Activated B cell treated with CpG ODN at 0.5 μM for 24 hours (primary cell): ENCODE results near the gene SPSB2. TPM values are rescaled to one million over a fixed set of nuclear protein-coding genes. Genes with fewer than 3 reads are reported as not detected.
"Not testable (repeated sequence)": the region's sequence is repeated elsewhere in the genome, so short reads cannot be mapped to it uniquely, and the experiment has no call there.

ENCODE experiments used
- ATAC-seq: fragments of 200-7000 bp; cut with Tn5 transposase; one replicate; pipeline ENCODE4 v1.10.0; 2021; ENCODE audit warnings: low read depth, mild to moderate bottlenecking, moderate library complexity
- CTCF ChIA-PET: fragments of 350-600 bp; sonication (Branson Sonifier 250); formaldehyde crosslinking; loops from one replicate; lab custom pipeline; 2021; ENCODE audit warnings: antibody characterized with exemption; lab: Charles Lee
- POLR2A ChIA-PET: fragments of 350-600 bp; sonication (Branson Sonifier 250); formaldehyde crosslinking; loops from one replicate; lab custom pipeline; 2021; ENCODE audit warnings: antibody characterized with exemption; lab: Charles Lee
- DNase-seq: peaks from one replicate; pipeline ENCODE4 v3.0.0; 2022
- H3K27ac Mint-ChIP-seq: one replicate; pipeline ENCODE4 v1.8.0; 2020; ENCODE audit warnings: mixed read lengths
- H3K27me3 Mint-ChIP-seq: one replicate; pipeline ENCODE4 v1.8.0; 2021; ENCODE audit warnings: mixed read lengths
- H3K36me3 Mint-ChIP-seq: one replicate; pipeline ENCODE4 v1.8.0; 2021; ENCODE audit warnings: low read depth, mixed read lengths
- H3K4me1 Mint-ChIP-seq: one replicate; pipeline ENCODE4 v1.8.0; 2021; ENCODE audit warnings: mixed read lengths
- H3K4me3 Mint-ChIP-seq: one replicate; pipeline ENCODE4 v1.8.0; 2020; ENCODE audit warnings: mild to moderate bottlenecking, mixed read lengths
- H3K9me3 Mint-ChIP-seq: one replicate; pipeline ENCODE4 v1.8.0; 2020; ENCODE audit warnings: mixed read lengths
- CTCF ChIP-seq: fragments of 200-600 bp; IDR thresholded peaks from one replicate; pipeline ENCODE4 v1.8.0; 2022; ENCODE audit warnings: antibody characterized with exemption, mild to moderate bottlenecking
- intact Hi-C: fragments of 100-400 bp; cut with micrococcal nuclease; formaldehyde crosslinking; loops from one replicate; pipeline ENCODE4 v1.15.1; 2024
- total RNA-seq: library from RNA; stranded (reverse); gene quantifications from 2 replicates; pipeline ENCODE4 v1.2.3, GENCODE V29; 2022

SPSB2 gene
- total RNA-seq, 1 donor from 2014 or later, result 14.4 TPM

GRCh38 chr12:6887460-6887859, 14.4 kb upstream of the SPSB2 start:
- Mint-ChIP-seq H3K9me3 (no peaks in the 10 kb centered on the region), H3K36me3 (peaks cover 5% of the 10 kb centered on the region), H3K27me3 (no peaks in the 10 kb centered on the region), H3K4me3 (no peak overlapping the region), H3K27ac (no peak overlapping the region), H3K4me1 (peaks cover 14% of the 10 kb centered on the region)
- no peak for ATAC-seq
- ChIA-PET CTCF (no interaction called here), POLR2A (no interaction called here)
- no peak for DNase-seq
- TF ChIP-seq CTCF, result no peak
- intact Hi-C loops, result no loop called here

- H3K4me3 Mint-ChIP-seq, ATAC-seq, H3K4me1 Mint-ChIP-seq, POLR2A ChIA-PET, H3K27me3 Mint-ChIP-seq, H3K9me3 Mint-ChIP-seq, intact Hi-C loops, CTCF ChIA-PET, H3K36me3 Mint-ChIP-seq, DNase-seq, H3K27ac Mint-ChIP-seq: not testable (repeated sequence)
Observed at GRCh38 chr12:6886206-6886999, 13.3 kb upstream of the SPSB2 start.

GRCh38 chr12:6884539-6884938, 11.4 kb upstream of the SPSB2 start:
- no peak overlapping the region for H3K27ac Mint-ChIP-seq
- DNase-seq (no peak), ATAC-seq (no peak)
- no peak for TF ChIP-seq CTCF
- no peaks in the 10 kb centered on the region for H3K4me1 Mint-ChIP-seq
- no peaks in the 10 kb centered on the region for H3K9me3 Mint-ChIP-seq
- peaks cover 7% of the 10 kb centered on the region for H3K36me3 Mint-ChIP-seq
- ChIA-PET POLR2A (interaction anchor here (0.6 to 1.0 kb wide), 2 partner anchors 12 to 85 kb away, joined by 3 read pairs; partner anchors contain the start of gene SPSB2), CTCF (no interaction called here)
- H3K27me3 Mint-ChIP-seq, result no peaks in the 10 kb centered on the region
- H3K4me3 Mint-ChIP-seq, result no peak overlapping the region
- intact Hi-C loops, result no loop called here

- Mint-ChIP-seq H3K36me3 (peaks cover 7% of the 10 kb centered on the region), H3K9me3 (no peaks in the 10 kb centered on the region), H3K27me3 (no peaks in the 10 kb centered on the region), H3K4me1 (no peaks in the 10 kb centered on the region), H3K4me3 (no peak overlapping the region), H3K27ac (no peak overlapping the region)
- CTCF ChIA-PET, result no interaction called here
- POLR2A ChIA-PET, result no interaction called here
- ATAC-seq (no peak), DNase-seq (no peak)
- intact Hi-C loops, result no loop called here
- TF ChIP-seq CTCF, result no peak
Observed at GRCh38 chr12:6883683-6884082, 10.6 kb upstream of the SPSB2 start.

GRCh38 chr12:6883252-6883651, 10.1 kb upstream of the SPSB2 start:
- Mint-ChIP-seq H3K36me3 (peaks cover 7% of the 10 kb centered on the region), H3K27me3 (no peaks in the 10 kb centered on the region), H3K4me1 (no peaks in the 10 kb centered on the region), H3K4me3 (no peak overlapping the region), H3K27ac (no peak overlapping the region), H3K9me3 (no peaks in the 10 kb centered on the region)
- ATAC-seq, result no peak
- ChIA-PET POLR2A (interaction anchor here (0.6 to 1.9 kb wide), 2 partner anchors 8 kb away, joined by 4 to 8 read pairs; no protein-coding TSS in a partner anchor), CTCF (interaction anchor here (2.0 kb wide), 1 partner anchor 11 kb away, joined by 7 read pairs; the partner anchor contains the start of gene SPSB2)
- DNase-seq, result no peak
- no peak for TF ChIP-seq CTCF
- intact Hi-C loops, result no loop called here

- H3K27me3 Mint-ChIP-seq, CTCF ChIA-PET, ATAC-seq, H3K36me3 Mint-ChIP-seq, H3K4me1 Mint-ChIP-seq, intact Hi-C loops, H3K9me3 Mint-ChIP-seq, DNase-seq, H3K27ac Mint-ChIP-seq, H3K4me3 Mint-ChIP-seq: not testable (repeated sequence)
- POLR2A ChIA-PET, result interaction anchor here (0.6 to 0.8 kb wide), 2 partner anchors 82 to 252 kb away, joined by 3 to 5 read pairs; no protein-coding TSS in a partner anchor
Observed at GRCh38 chr12:6879824-6880223, 6.7 kb upstream of the SPSB2 start.

GRCh38 chr12:6874015-6874368, 889 bp upstream of the SPSB2 start:
- CTCF ChIA-PET, result interaction anchor here (1.1 to 3.3 kb wide), 4 partner anchors 22 to 120 kb away, joined by 3 to 22 read pairs (median 7); partner anchors contain the start of genes CDCA3 and USP5
- Mint-ChIP-seq H3K4me3 (peak overlapping the region; percentile 88), H3K36me3 (peaks cover 37% of the 10 kb centered on the region), H3K27ac (peak overlapping the region; percentile 80), H3K4me1 (peaks cover 30% of the 10 kb centered on the region)
- H3K27me3 Mint-ChIP-seq, DNase-seq, ATAC-seq, intact Hi-C loops, H3K9me3 Mint-ChIP-seq: not testable (repeated sequence)
- POLR2A ChIA-PET, result interaction anchor here (0.7 to 11.1 kb wide), 9 partner anchors 18 to 238 kb away, joined by 3 to 190 read pairs (median 23); partner anchors contain the start of genes C12orf57, CDCA3, COPS7A and LPAR5
